Endothelial cell (in vitro differentiated cells): Measurements from ENCODE around the gene CLDN2. TPM values are rescaled to one million over a fixed set of nuclear protein-coding genes. Genes with fewer than 3 reads are reported as not detected.

Source experiments
- DNase-seq: peaks from one replicate; pipeline ENCODE4 v3.0.0; 2021; ENCODE audit warnings: low spot score
- H3K27ac Mint-ChIP-seq: one replicate; pipeline ENCODE4 v1.8.0; 2021; ENCODE audit warnings: mixed read lengths, inconsistent platforms; ENCODE audit not compliant: unreplicated experiment
- H3K27me3 Mint-ChIP-seq: one replicate; pipeline ENCODE4 v1.8.0; 2021; ENCODE audit warnings: mild to moderate bottlenecking, moderate library complexity, mixed read lengths, inconsistent platforms; ENCODE audit not compliant: unreplicated experiment
- H3K36me3 Mint-ChIP-seq: one replicate; pipeline ENCODE4 v1.8.0; 2021; ENCODE audit warnings: mild to moderate bottlenecking, low read depth, mixed read lengths, inconsistent platforms; ENCODE audit not compliant: unreplicated experiment
- H3K4me1 Mint-ChIP-seq: one replicate; pipeline ENCODE4 v1.8.0; 2021; ENCODE audit warnings: mild to moderate bottlenecking, mixed read lengths, inconsistent platforms; ENCODE audit not compliant: unreplicated experiment
- H3K4me3 Mint-ChIP-seq: one replicate; pipeline ENCODE4 v1.8.0; 2021; ENCODE audit warnings: mild to moderate bottlenecking, mixed read lengths, inconsistent platforms; ENCODE audit not compliant: unreplicated experiment
- H3K9me3 Mint-ChIP-seq: one replicate; pipeline ENCODE4 v1.8.0; 2021; ENCODE audit warnings: mixed read lengths, inconsistent platforms; ENCODE audit not compliant: unreplicated experiment
- CTCF ChIP-seq: fragments of 200-600 bp; sonication (generic); IDR thresholded peaks from one replicate; pipeline ENCODE4 v1.5.0; 2021; ENCODE audit warnings: antibody characterized with exemption; ENCODE audit not compliant: unreplicated experiment
- total RNA-seq: library from RNA; stranded (reverse); fragmentation: NEBNext Ultra II Directional; extraction: Animal tissue kit (Norgen Biotek cat#: 25700); gene quantifications from one replicate; pipeline ENCODE4 v1.2.1, GENCODE V29; 2021; ENCODE audit not compliant: unreplicated experiment

The CLDN2 gene
- total RNA-seq, 1 donor from 2014 or later = not detected

DNA sequence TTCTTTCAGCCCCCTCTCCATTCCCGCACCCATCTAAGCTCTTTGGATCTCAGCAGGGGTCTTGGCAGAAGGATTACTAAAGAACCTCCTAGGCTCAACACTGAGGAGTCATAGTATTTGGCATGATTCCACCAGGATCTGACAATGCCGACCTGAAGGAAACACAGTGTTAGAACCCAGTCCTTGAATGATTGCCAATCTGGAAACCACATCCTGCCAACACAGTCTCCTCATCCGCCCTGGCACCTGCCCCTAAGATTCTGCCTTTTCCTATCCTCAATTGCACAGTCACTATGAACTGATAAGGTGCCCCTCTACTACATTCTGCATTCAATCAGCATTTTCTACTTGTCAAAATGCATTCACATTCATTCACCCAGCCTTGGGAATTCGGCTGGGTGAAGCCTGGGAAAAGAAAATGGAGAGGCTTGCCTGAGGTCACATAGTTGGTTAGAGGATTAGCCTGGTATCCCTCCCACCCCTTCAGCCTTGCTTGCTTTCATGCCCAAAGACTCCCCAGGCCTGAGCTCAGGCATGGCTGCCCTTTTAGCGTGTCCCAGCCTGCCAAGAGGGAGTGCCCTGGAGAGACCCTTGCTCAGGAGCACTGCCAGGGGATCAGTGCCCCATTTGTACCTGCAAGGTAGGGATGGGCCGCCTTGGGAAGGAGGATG lies 2.2 kb upstream of the CLDN2 start:
- H3K27me3 Mint-ChIP-seq = no peaks in the 10 kb centered on the region

DNA sequence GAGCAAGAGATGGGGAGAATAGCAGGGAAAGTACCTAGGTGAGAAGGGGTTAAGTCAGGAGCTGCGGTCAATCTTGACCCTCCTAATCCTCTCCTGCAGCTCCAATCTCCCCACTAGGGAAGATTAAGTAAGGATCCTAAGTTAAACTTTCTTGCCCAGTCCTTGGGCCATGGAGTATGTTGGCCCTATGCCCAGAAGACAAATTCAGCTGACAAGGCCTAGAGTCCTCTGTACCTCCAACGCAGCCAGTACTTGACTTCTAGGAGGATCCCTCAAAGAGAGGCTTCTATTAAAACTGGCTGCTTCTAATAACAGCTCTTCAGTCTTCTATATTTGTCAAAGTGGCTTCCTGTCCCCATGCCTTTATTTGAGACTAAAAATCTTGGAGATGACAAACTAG lies 1.4 kb downstream of the CLDN2 start:
- H3K36me3 Mint-ChIP-seq = no peaks in the 10 kb centered on the region
- H3K27me3 Mint-ChIP-seq = no peaks in the 10 kb centered on the region
- TF ChIP-seq CTCF = no peak
- H3K27ac Mint-ChIP-seq = no peak overlapping the region
- no peak for DNase-seq
- H3K4me3 Mint-ChIP-seq = no peak overlapping the region
- H3K9me3 Mint-ChIP-seq = no peaks in the 10 kb centered on the region
- H3K4me1 Mint-ChIP-seq = no peaks in the 10 kb centered on the region

More for the DNA sequence above, 2.2 kb upstream of the CLDN2 start:
- Mint-ChIP-seq H3K9me3 (no peaks in the 10 kb centered on the region), H3K4me3 (no peak overlapping the region), H3K27ac (no peak overlapping the region), H3K36me3 (no peaks in the 10 kb centered on the region), H3K4me1 (no peaks in the 10 kb centered on the region)
- no peak for TF ChIP-seq CTCF
- DNase-seq = no peak

DNA sequence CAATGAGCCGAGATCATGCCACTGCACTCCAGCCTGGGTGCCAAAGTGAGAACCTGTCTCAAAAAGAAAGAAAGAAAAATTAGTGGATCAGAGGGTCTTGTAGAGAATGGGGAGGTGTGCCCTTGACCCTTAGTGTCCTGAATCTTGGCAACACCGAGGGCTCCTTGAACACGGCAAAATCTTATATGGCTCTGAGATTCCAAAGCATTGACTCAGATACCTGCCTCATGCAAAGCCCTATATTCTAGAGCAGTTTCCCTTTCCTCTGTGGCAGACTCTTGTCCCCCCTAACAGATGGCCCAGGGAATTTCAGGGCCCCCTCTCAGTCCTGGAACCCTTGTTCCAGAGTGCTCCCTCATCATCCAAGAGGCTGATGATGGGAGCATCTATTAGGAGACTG lies 6.8 kb downstream of the CLDN2 start:
- no peak overlapping the region for H3K27ac Mint-ChIP-seq
- H3K36me3 Mint-ChIP-seq = no peaks in the 10 kb centered on the region
- H3K27me3 Mint-ChIP-seq = peaks cover 2% of the 10 kb centered on the region
- no peak for DNase-seq
- no peak for TF ChIP-seq CTCF
- no peak overlapping the region for H3K4me3 Mint-ChIP-seq
- no peaks in the 10 kb centered on the region for H3K9me3 Mint-ChIP-seq
- no peaks in the 10 kb centered on the region for H3K4me1 Mint-ChIP-seq

- no peaks in the 10 kb centered on the region for H3K4me1 Mint-ChIP-seq
- H3K4me3 Mint-ChIP-seq = no peak overlapping the region
Observed at GRCh38 chrX:106927700-106928099, 7.5 kb downstream of the CLDN2 start.

More at GRCh38 chrX:106927700-106928099, 7.5 kb downstream of the CLDN2 start:
- no peak for TF ChIP-seq CTCF
- Mint-ChIP-seq H3K36me3 (no peaks in the 10 kb centered on the region), H3K9me3 (no peaks in the 10 kb centered on the region), H3K27ac (no peak overlapping the region), H3K27me3 (peaks cover 2% of the 10 kb centered on the region)
- no peak for DNase-seq
